ENCODE results near the gene ITPA. TPM values are rescaled to one million over a fixed set of nuclear protein-coding genes. Genes with fewer than 3 reads are reported as not detected.

Gene ITPA
- total and polyA plus RNA-seq, 2 of the 13 experiments (the other 11 are each of a cell fraction or from before 2014, with no cell fraction given): 60.1 to 103 TPM

- peak; percentile 36; the same call in 1 of the 2 replicates for TF ChIP-seq TP53 (CRISPR knock-in tag; conservative IDR thresholded peaks at IDR 0.05)
- no peak; the same call in 1 of the 2 replicates for TF ChIP-seq MED13 (CRISPR knock-in tag; IDR thresholded peaks at IDR 0.05)
- no peak for TF ChIP-seq ATF7 (IDR thresholded peaks at IDR 0.05)
- no peak for TF ChIP-seq ATF7 (CRISPR knock-in tag; IDR thresholded peaks at IDR 0.05)
- peak; percentile 79; the same call in 1 of the 2 replicates for TF ChIP-seq ZNF136 (CRISPR knock-in tag; IDR thresholded peaks at IDR 0.05; ENCODE audit: low read depth)
- TF ChIP-seq ZBTB38 (CRISPR knock-in tag; IDR thresholded peaks at IDR 0.05): peak; percentile 94
- TF ChIP-seq E2F2 (CRISPR knock-in tag; IDR thresholded peaks at IDR 0.05; ENCODE audit: borderline replicate concordance): no peak
- TF ChIP-seq FOXP4 (CRISPR knock-in tag; IDR thresholded peaks at IDR 0.05): peak; percentile 96
- TF ChIP-seq KDM5A (IDR thresholded peaks at IDR 0.05; ENCODE audit: borderline replicate concordance, low read length): no peak
- no peak for TF ChIP-seq ZNF704 (CRISPR knock-in tag; IDR thresholded peaks at IDR 0.05; ENCODE audit: borderline replicate concordance)
- no peak for TF ChIP-seq ZSCAN20 (CRISPR knock-in tag; IDR thresholded peaks at IDR 0.05; ENCODE audit: borderline replicate concordance)
- TF ChIP-seq FOXK2 (IDR thresholded peaks at IDR 0.05): no peak
- TF ChIP-seq ZC3H13 (CRISPR knock-in tag; IDR thresholded peaks at IDR 0.05): peak; percentile 89; the same call in 1 of the 2 replicates
- 0 out of 2 replicates have a peak, but pooled peaks have one; percentile 21 for TF ChIP-seq SNAPC2 (CRISPR knock-in tag; IDR thresholded peaks at IDR 0.05)
- no peak for TF ChIP-seq TOPORS (CRISPR knock-in tag; IDR thresholded peaks at IDR 0.05)
- TF ChIP-seq MTF1 (CRISPR knock-in tag; IDR thresholded peaks at IDR 0.05): no peak
- TF ChIP-seq CEBPG (CRISPR knock-in tag; IDR thresholded peaks at IDR 0.05): peak; percentile 99
- TF ChIP-seq SP5 (CRISPR knock-in tag; IDR thresholded peaks at IDR 0.05; ENCODE audit: borderline replicate concordance, low read depth): peak; percentile 86
- no peak; the same call in 1 of the 2 replicates for TF ChIP-seq DPF2 (CRISPR knock-in tag; IDR thresholded peaks at IDR 0.05; ENCODE audit: borderline replicate concordance, low read depth)
- peak; percentile 78; the same call in 1 of the 2 replicates for TF ChIP-seq SOX13 (IDR thresholded peaks at IDR 0.05)
- peak in 1 of 2 experiments; percentile 82; a peak in 2 of 4 replicates for TF ChIP-seq SOX13 (CRISPR knock-in tag; conservative IDR thresholded peaks at IDR 0.05 in 1 of 2, IDR thresholded peaks at IDR 0.05 in 1 of 2)
- TF ChIP-seq ZNF124 (CRISPR knock-in tag; IDR thresholded peaks at IDR 0.05): peak; percentile 91
- no peak for TF ChIP-seq JARID2 (CRISPR knock-in tag; IDR thresholded peaks at IDR 0.05; ENCODE audit: insufficient replicate concordance)
- TF ChIP-seq NR2C2 (CRISPR knock-in tag; IDR thresholded peaks at IDR 0.05; ENCODE audit: borderline replicate concordance): 0 out of 2 replicates have a peak, but pooled peaks have one; percentile 31
- 0 out of 2 replicates have a peak, but pooled peaks have one; percentile 45 for TF ChIP-seq ZNF615 (CRISPR knock-in tag; IDR thresholded peaks at IDR 0.05; ENCODE audit: borderline replicate concordance)
- peak; percentile 100 for TF ChIP-seq RCOR2 (CRISPR knock-in tag; IDR thresholded peaks at IDR 0.05)
- no peak for TF ChIP-seq NCOA1 (CRISPR knock-in tag; IDR thresholded peaks at IDR 0.05)
- TF ChIP-seq SOX6 (IDR thresholded peaks at IDR 0.05): no peak
- TF ChIP-seq SOX6 (CRISPR knock-in tag; IDR thresholded peaks at IDR 0.05): peak; percentile 89
These were observed 15.6 kb downstream of the ITPA start (continued) for GRCh38 chr20:3224681-3225421.

Measured in HepG2 (cell line).